Epithelial cell of esophagus (primary cell): Measurements from ENCODE around the gene KATNB1.
A peak's percentile ranks its signal among the peaks of the same experiment; 100 is the strongest.

Source experiments
- DNase-seq: peaks from one replicate; pipeline ENCODE4 v3.0.0; 2010; ENCODE audit warnings: low read depth
- H3K4me3 ChIP-seq: 2 replicates; pipeline ENCODE4 v1.5.1; 2011; ENCODE audit warnings: mild to moderate bottlenecking, low read length, control low read depth
- TF ChIP-seq, protein P1 (sequence below): IDR thresholded peaks from 2 replicates; pipeline ENCODE4 v1.5.1; 2011; ENCODE audit warnings: low read depth, mild to moderate bottlenecking, low read length, control low read depth, inconsistent platforms; ENCODE audit not compliant: insufficient read depth; ENCODE audit errors: missing control alignments

The KATNB1 gene

DNA sequence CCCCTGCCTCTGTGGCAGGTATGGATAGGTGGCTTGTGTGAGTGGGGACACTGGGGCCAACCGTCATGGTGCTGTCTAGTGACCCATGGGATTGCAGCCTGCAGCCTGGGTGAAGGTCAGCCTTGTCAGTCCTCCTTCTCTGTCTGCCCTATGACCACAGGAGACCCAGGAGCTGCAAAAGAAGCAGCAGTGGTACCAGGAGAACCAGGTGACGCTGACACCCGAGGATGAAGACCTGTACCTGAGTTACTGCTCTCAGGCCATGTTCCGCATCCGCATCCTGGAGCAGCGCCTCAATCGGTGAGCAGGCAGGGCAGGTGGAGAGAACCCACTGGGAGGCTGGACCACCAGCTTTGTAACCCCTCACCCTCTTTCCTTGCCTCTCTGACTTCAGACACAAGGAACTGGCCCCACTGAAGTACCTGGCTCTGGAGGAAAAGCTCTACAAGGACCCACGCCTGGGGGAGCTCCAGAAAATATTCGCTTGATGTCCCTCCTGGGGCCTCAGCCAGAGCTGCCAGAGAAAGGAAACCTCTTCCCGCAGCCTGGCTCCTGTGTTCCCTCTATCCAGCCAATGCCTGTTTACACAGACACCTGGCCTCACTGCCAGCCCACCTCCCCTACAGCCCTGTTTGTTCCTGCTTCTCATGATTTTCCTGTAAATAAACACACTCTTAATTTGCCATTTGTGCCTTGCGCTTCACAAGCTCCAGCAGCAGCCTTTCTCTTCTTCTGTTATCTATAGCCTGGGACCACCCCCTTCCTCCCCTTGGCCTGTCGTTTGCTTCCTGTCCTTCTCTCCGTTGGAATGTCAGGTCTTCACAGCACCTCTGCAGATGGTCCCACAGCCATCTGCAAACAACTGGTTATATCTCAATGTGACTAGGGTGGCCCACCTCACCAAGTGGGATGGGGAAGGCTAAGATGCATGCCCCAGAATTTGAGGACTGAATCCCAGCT lies 4.5 kb upstream of the KATNB1 start:
- no peak for DNase-seq
- H3K4me3 ChIP-seq: no peak overlapping the region
- TF ChIP-seq, protein P1, sequence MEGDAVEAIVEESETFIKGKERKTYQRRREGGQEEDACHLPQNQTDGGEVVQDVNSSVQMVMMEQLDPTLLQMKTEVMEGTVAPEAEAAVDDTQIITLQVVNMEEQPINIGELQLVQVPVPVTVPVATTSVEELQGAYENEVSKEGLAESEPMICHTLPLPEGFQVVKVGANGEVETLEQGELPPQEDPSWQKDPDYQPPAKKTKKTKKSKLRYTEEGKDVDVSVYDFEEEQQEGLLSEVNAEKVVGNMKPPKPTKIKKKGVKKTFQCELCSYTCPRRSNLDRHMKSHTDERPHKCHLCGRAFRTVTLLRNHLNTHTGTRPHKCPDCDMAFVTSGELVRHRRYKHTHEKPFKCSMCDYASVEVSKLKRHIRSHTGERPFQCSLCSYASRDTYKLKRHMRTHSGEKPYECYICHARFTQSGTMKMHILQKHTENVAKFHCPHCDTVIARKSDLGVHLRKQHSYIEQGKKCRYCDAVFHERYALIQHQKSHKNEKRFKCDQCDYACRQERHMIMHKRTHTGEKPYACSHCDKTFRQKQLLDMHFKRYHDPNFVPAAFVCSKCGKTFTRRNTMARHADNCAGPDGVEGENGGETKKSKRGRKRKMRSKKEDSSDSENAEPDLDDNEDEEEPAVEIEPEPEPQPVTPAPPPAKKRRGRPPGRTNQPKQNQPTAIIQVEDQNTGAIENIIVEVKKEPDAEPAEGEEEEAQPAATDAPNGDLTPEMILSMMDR: no peak

DNA sequence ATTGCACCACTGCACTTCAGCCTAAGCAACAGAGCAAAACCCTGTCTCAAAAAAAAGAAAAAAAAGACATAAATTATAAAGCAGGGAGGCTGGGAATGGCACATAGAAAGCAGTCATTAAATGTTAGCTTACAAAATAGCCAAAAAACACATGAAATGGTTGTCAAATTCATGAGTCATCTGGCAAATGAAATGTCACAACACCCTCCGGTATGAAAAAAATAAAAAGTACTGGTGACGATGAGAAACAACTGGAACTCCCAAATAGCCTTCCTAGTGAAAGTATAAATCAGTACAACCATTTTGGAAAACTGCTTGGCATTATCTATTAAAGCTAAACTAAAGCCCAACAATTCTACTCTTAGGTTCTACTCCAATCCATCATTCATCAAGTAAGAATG lies 3.5 kb upstream of the KATNB1 start:
- DNase-seq: peak; percentile 17
- H3K4me3 ChIP-seq: no peak overlapping the region
- TF ChIP-seq, protein P1: no peak

DNA sequence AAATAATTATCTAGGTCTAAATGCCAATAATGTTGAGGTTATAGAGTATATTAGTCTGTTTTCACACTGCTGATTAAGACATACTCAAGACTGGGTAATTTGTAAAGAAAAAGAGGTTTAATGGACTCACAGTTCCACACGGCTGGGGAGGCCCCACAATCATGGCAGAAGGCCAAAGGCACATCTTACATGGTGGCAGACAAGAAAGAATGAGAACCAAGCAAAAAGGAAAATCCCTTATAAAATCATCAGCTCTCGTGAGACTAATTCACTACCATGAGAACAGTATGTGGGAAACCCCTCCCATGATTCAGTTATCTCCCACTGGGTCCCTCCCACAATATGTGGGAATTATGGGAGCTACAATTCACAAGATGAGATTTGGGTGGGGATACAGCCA lies 2.9 kb upstream of the KATNB1 start:
- DNase-seq: no peak
- H3K4me3 ChIP-seq: no peak overlapping the region

DNA sequence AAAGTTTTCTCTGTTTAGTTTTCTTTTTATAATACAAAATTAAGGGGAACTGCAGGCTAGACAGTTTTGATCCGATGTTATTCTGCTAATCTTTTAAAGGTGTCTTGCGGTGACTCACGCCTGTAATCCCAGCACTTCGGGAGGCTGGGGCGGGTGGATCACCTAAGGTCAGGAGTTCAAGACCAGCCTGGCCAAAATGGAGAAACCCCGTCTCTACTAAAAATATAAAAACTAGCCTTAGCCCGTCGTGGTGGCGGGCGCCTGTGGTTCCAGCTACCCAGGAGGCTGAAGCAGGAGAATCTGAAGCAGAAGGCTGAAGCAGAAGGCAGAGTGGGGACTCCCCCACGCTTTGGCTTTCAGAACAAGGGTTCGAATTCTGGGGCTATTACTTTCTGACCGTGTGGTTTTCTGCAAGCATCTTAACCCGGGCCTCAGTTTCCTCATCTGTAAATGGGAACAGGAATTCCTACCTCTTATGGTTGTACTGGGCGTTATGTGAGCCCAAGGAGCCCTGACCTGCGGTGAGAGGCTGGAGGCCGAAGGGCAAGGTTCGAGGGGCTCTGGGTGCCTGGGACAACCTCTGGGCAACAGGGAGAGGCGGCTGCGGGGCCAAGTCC lies 1.2 kb upstream of the KATNB1 start:
- H3K4me3 ChIP-seq: peak overlapping the region; percentile 93
- no peak for DNase-seq
- TF ChIP-seq, protein P1: no peak

More for the DNA sequence above, 2.9 kb upstream of the KATNB1 start:
- TF ChIP-seq, protein P1: no peak

DNA sequence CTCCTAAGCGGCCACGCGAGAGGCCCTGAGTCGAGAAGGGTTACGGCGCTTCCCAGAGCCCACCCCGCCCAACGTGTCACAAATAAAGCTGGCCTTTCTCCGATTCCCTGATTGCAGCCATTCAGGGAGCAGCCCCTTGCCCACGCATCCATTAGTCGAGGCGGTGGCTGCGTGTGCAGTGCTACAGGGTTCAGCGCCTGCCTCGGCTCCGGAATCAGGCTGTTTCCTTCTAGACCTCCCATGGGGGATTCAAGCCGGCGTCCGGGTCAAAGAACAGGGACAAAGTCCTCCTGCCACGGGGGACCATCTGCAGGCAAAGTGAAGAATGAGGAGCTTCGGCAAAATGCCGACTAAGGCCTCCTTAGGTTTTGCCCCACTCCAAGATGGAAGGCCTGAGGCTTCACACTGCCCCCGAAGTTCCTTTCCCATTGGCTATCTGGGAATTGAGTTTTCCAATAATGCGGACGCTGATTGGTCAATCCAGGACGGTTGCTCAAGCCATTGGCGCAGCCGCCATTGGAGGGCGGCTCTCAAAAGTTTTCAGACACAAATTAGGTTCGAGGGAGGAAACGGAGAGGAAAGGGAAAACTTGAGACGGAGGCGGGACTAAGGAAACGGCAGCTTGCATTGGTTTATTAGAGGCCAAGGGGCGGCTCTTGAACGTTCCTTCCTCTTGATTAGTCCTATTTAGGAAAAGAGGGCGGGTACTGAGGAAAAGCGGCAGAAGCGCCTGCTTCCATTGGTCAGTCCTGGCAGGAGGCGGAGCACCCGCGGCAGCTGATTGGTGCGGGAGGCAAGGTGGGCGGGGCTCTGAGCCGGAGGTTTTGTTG lies 430 bp upstream of the KATNB1 start:
- DNase-seq: peak; percentile 100

More for the DNA sequence above, 430 bp upstream of the KATNB1 start:
- H3K4me3 ChIP-seq: peak overlapping the region; percentile 93
- TF ChIP-seq, protein P1: no peak
